Measurements from ENCODE around the gene NMNAT2. TPM values are rescaled to one million over a fixed set of nuclear protein-coding genes. Genes with fewer than 3 reads are reported as not detected.

NMNAT2 gene
- polyA plus RNA-seq, 3 donors: 2.8 to 4.7 (median 4.6) TPM

GRCh38 chr1:183366116-183366515 lies 52.1 kb downstream of the NMNAT2 start:
- no peak for DNase-seq

DNA sequence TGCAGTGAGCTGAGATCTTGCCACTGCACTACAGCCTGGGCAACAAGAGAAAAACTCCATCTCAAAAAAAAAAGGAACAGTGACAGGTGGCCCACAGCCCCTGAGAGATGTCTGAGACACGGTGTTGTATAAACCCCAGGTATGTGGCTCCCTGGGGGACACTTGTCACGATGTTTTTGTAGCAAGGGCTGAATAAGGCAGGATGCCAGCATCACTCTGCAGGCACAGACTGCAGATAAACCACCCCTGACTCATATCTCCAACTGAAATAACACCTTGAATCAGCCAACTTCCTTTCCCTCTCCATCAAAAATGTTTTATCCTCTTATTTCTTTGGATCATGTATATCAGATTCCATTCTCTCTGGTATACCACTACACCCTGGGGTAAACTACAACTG lies 52.5 kb downstream of the NMNAT2 start:
- DNase-seq: no peak

- no peak for DNase-seq
Observed at GRCh38 chr1:183365093-183365492, 53.1 kb downstream of the NMNAT2 start.

GRCh38 chr1:183363972-183364371 lies 54.2 kb downstream of the NMNAT2 start:
- no peak for DNase-seq

DNA sequence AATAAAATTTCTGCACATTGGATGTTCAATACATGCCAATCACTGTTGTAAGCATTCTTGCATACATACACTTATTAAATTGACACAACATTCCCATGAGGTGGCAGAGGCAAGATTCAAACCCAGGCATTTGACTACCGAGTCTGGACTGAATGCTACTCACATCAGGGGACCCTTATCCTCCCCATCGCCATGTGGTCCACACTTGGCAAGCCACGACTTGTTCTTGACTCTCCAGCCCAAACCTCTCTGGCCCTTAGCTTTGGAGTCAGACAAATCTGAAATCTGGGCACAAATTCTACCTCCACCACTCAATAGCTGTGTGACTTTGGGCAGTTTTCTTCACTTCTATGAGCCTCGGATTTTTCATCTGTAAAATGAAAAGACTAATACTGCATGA lies 57.1 kb downstream of the NMNAT2 start:
- no peak for DNase-seq

DNA sequence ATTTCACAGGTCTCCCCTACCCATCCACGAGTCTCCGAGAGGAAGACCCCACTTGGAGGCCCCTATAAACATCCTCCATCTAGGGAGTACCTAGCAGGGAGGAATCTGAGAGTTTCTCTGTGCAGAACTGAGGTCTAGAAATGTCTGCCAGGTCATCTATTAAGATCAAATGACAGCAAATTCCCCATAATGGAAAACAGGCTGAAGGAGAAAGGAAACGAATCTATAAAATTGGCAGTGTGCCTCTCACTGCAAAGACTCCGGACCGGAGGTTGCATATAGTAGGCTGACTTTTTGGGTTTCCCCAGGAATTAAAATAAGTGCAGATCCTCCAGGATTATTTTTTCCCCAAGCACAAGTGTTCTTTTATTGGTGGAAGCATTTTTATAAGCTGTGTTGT lies 57.7 kb downstream of the NMNAT2 start:
- no peak for DNase-seq

DNA sequence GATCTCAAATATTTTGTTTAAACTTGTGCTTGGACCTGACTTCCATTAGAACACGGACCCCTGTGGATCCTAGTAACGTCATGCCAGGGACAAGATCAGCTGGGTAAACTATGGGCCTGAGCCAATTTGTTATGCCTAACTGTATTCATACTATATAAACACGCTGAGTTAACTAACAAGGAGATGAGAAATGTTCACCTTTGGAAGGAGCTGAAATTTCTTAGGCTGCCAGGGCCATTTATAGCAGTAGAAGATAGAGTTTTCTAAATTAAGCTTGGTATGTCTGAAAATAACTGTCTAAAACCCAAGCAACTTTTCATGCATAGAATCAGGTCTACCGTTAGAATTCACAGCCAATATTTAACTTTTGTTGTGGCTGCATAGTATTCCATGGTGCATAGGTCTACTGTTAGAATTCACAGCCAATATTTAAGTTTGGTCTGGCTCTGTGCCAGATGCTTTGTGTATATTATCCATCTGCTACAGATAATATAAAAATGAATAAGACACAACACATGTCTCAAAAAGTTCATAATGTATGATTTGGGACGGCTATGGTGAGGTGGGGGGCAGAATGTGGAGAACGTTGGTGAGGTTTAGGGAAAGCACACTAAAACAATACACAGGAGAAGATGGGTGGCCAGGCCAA lies 61.5 kb downstream of the NMNAT2 start:
- DNase-seq: no peak

DNA sequence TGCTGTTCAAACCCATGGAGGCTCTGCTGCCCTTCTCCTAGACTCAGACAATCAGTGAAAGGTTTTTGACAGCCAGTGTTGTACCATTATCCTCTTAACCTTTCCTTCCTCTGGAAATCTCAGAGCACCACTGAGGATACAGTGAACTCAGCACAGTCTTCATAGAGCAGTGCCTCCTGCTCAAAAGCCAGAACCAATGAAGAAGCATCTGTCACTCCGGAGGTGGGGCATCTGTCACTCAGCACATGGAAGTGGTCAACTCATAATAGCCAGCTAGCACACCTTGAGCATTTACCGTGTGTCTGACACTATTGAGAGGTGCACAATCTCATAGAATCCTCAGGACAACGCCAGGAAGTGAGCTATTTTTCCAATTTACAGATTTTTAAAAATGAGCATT lies 62.4 kb downstream of the NMNAT2 start:
- no peak for DNase-seq

DNA sequence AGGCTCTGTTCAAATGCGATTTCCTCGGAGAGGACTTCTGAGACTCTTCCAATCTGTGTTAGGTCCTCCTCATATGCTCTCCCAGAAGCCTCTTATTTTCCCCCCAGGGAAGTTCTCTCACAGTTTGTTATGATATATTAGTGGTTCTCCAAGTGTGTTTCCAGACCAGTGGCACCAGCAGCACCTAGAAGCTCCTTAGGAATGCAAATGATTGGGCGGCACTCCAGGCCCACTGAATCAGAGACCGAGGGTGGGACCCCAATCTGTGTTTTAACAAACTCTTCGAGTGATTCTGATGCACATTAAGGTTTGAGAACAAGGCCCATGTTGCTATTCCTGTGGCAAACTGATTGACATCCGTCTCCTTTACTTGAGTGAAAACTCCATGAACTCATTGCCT lies 63.0 kb downstream of the NMNAT2 start:
- DNase-seq: no peak

- no peak for DNase-seq
Observed at GRCh38 chr1:183353597-183353996, 64.6 kb downstream of the NMNAT2 start.

DNA sequence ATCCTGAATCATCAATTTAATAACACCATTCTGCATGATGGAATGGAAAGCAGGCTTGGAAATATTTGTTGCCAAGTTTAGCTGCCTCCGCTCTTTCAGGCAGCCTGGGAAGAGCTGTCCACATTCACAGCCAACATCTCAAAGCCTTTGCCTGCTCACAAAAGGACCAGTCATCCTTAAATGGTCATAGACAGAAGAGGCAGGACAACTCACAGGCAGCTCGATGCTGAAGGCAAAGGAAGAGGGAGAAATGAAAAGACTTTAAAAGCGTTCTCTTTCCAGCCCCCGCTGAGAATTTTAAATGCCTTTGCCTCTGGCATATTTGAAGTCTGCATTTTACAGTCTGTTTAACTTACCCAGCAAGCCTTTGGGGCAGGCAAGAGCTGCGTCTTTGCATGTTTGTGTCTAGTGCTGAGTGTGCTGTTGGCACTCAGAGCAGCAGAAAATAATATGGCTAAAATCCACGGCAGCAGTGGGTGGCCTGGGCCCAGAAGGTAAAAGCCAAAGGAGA lies 68.9 kb downstream of the NMNAT2 start:
- no peak for DNase-seq

DNA sequence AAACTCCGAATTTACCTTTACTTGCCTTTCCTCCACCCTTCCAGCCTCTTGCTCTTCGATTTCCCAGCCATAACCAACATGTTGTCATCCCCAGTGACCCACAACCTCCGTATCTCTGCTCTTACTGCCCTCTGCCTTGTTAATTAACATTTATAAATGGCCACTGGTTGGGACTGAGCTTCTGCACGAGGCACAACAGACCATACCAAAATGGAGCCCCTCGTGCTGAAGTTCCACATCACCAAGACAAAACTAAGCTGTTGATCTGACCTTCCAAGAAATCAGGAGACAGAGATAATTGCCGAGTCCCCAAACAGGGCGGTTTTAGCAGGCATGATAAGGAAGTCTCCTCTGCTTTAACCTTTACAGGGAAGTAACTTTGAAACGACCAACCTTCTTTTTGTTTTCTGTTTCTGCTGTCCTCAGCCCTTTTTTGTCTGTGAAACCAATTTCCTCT lies 71.9 kb downstream of the NMNAT2 start:
- no peak for DNase-seq

DNA sequence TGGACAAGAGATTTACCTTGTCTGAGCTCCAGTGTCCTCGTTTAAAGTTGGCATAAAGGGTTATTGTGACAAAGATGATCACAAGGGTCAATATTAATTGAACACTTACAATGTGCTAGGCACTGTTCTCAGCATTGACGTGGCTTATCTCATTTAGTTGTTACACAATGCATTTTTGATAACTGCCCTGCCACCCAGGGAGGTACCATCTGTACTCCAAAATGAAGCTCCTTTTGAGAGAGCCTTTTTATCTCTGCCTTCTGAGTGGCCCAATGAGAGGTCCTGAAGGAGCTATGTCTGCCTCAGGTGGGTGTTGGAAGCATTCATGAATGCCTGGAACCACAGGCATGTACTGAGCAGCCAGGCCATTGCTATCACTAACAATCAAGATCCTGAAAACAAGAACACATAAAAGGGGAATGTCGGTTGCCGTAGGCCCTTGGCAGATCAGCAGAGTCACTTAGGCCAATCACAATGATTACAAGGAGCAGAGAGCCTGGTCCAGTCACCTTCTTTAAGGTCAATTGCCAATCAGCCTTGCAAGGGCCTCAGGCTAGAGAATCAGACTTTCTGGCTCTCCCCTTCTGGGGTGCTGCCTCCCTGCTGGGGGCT lies 78.5 kb downstream of the NMNAT2 start:
- DNase-seq: no peak

DNA sequence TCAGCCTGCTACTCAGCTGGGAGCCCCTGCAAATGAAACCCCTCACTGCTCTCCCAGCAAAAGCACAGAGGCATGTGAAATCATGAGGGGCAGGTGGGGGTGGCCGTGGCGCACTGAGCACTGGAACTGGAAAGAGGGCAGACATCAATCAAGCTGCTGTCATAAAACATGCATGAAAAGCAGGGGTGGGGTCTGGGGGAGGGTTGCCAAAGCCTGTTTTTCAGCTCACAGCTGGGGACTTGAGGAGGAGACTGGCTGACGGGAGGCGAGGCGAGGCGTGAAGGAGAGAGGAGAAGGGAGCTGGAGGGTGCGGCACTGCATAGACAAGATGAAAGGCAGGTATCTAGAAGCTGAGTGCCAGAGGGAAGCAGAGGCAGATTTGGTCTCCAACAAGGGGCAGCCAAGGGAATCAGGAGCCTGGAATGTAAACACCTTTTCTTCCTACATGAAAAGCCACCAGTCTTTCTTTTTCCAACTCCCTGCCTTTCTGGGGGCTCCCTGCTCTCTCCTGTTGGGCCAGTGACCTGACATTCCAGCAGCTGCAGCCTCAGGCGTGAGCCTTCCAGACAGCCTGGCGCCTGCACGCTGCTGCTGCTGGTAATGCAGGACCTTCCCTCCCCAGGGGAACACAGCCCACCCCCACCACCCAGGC lies 87.0 kb downstream of the NMNAT2 start:
- peak; percentile 73 for DNase-seq

GRCh38 chr1:183330335-183330734 lies 87.8 kb downstream of the NMNAT2 start:
- DNase-seq: peak; percentile 42

GRCh38 chr1:183328371-183328770 lies 89.8 kb downstream of the NMNAT2 start:
- DNase-seq: no peak

GRCh38 chr1:183327434-183328290 lies 90.5 kb downstream of the NMNAT2 start:
- no peak for DNase-seq

- no peak for DNase-seq
Observed at GRCh38 chr1:183323849-183324683, 94.1 kb downstream of the NMNAT2 start.

DNA sequence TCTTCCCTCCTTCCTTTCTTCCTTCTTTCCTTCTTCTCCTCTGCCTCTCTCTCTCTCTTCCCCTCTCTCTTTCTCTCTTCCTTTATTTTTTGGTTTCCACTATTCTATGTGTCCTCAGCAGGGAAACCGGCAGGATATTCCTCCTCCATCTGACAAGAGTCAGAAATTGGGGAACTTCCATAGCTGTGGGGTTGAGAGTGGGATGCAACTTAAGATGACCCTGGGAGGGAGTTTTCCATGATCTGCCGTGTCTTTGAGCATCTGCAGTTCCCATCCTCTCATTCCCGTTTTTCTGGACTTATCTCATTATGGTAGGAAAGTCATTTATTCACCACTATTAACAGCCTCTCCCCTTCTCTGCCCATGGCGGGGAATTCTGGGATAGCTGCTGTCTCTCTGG lies 98.6 kb downstream of the NMNAT2 start:
- DNase-seq: no peak

DNA sequence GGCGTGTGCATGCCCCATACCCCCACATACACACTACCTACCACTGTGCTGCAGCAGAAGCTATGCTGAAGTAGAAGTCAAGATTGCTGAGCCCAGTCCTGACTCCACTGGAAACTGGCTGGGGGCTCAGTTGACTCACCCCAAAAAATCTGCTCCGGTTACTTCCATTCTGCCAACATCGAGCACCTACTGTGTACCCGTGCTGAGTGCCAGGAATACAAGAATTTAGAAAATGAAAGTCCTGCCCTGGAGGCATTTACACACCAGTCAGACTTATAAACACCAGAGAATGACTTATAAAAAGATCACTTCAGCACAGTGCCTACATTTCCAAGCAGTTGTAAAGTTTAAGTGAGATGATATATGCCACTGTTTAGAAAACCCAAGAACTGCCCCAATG lies 99.1 kb downstream of the NMNAT2 start:
- no peak for DNase-seq

DNA sequence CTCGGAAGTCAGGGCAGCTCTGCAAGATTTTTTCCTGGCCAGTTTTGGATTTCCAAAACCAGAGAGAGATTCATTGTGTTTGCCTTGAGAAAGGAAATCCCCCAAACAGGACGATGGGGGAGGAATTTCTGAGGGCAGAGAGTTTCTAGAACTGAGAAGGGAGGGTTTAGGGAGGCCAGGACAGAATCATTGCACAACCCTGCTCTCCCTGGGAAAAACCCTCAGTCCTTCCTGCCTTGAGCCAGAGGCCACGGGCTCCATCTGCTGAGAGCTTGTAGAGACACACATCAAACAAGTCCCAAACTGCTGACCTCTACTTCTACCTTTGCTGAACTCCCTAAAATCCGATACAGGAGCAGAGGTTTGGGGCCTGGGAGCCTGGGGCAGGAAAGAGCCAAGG lies 99.7 kb downstream of the NMNAT2 start:
- peak; percentile 66 for DNase-seq

All from renal pelvis (tissue), 4 donors.